HepG2 (cell line): ENCODE data around the gene BABAM2. TPM values are rescaled to one million over a fixed set of nuclear protein-coding genes. Genes with fewer than 3 reads are reported as not detected.

ENCODE experiments used
- NFE2 ChIP-seq: sonication (generic); formaldehyde crosslinking; IDR thresholded peaks from 2 replicates; pipeline ENCODE4 v1.4.0; 2020; ENCODE audit warnings: missing genetic modification reagents
- NRL ChIP-seq: sonication (generic); formaldehyde crosslinking; IDR thresholded peaks from 2 replicates; pipeline ENCODE4 v1.5.0; 2020; ENCODE audit warnings: missing genetic modification reagents, mild to moderate bottlenecking, moderate library complexity, borderline replicate concordance
- PTBP1 ChIP-seq: fragments of 200-400 bp; formaldehyde crosslinking; IDR thresholded peaks from 2 replicates; pipeline ENCODE4 v1.6.1; 2018; ENCODE audit warnings: low read length, low read depth; ENCODE audit not compliant: poor library complexity, severe bottlenecking
- RCOR2 ChIP-seq: IDR thresholded peaks from 2 replicates; pipeline ENCODE4 v1.6.1; 2016; ENCODE audit warnings: missing biosample characterization, missing genetic modification reagents
- RFX1 ChIP-seq: fragments of 450-650 bp; IDR thresholded peaks from 2 replicates; pipeline ENCODE4 v1.6.1; 2017
- SRF ChIP-seq: IDR thresholded peaks from 2 replicates; pipeline ENCODE4 v1.6.1; 2011; ENCODE audit warnings: mild to moderate bottlenecking, low read depth, low read length, moderate library complexity
- ZBTB38 ChIP-seq: sonication (generic); formaldehyde crosslinking; IDR thresholded peaks from 2 replicates; pipeline ENCODE4 v1.5.1; 2020; ENCODE audit warnings: mild to moderate bottlenecking, missing genetic modification reagents
- ZNF34 ChIP-seq: sonication (generic); formaldehyde crosslinking; IDR thresholded peaks from 2 replicates; pipeline ENCODE4 v1.4.0; 2020; ENCODE audit warnings: mild to moderate bottlenecking, missing genetic modification reagents, borderline replicate concordance
- ZNF598 ChIP-seq: sonication (generic); formaldehyde crosslinking; IDR thresholded peaks from 2 replicates; pipeline ENCODE4 v1.5.1; 2020; ENCODE audit warnings: mild to moderate bottlenecking, missing genetic modification reagents, borderline replicate concordance
- ZNF703 ChIP-seq: sonication (generic); formaldehyde crosslinking; IDR thresholded peaks from 2 replicates; pipeline ENCODE4 v1.5.1; 2020; ENCODE audit warnings: missing genetic modification reagents, mild to moderate bottlenecking, moderate library complexity, borderline replicate concordance
- polyA plus RNA-seq, 8 experiments: library from polyadenylated mRNA; depleted of rRNA in 3 of 8; stranded (reverse) in 7 of 8; unstranded in 1 of 8; fragments of >200 nt; fragmentation: Illumina TruSeq in 4 of 8; extraction: Trizol in 4 of 8; gene quantifications; 2 replicates each; pipeline versions ENCODE4 v1.2.1 to v1.2.3, GENCODE V29; 2011 to 2016; ENCODE audit warnings: low read depth in 4 of 8, missing spikeins in 1 of 8, mixed read lengths in 1 of 8; ENCODE audit not compliant: insufficient read depth in 1 of 8
- total RNA-seq, 5 experiments: library from RNA; depleted of rRNA; stranded (reverse); fragments of >200 nt; fragmentation: Illumina TruSeq; extraction: Trizol; gene quantifications; 2 replicates each; pipeline ENCODE4 v1.2.3, GENCODE V29; 2016; ENCODE audit warnings: low read depth in 1 of 5
- TF ChIP-seq, protein P1 (sequence below): IDR thresholded peaks from 2 replicates; pipeline ENCODE4 v1.6.1; 2016; ENCODE audit warnings: mild to moderate bottlenecking
- TF ChIP-seq, protein P2 (sequence below): sonication (generic); formaldehyde crosslinking; IDR thresholded peaks from 2 replicates; pipeline ENCODE4 v1.5.1; 2020; ENCODE audit warnings: missing genetic modification reagents, mild to moderate bottlenecking, borderline replicate concordance
- TF ChIP-seq, protein P3 (sequence below): sonication (generic); formaldehyde crosslinking; IDR thresholded peaks from 2 replicates; pipeline ENCODE4 v1.5.0; 2020; ENCODE audit warnings: mild to moderate bottlenecking, missing genetic modification reagents
- TF ChIP-seq, protein P4 (sequence below): sonication (generic); formaldehyde crosslinking; IDR thresholded peaks from 2 replicates; pipeline ENCODE4 v1.8.0; 2022; ENCODE audit warnings: missing genetic modification reagents, mild to moderate bottlenecking, moderate library complexity, borderline replicate concordance
- TF ChIP-seq, protein P5 (sequence below): sonication (generic); formaldehyde crosslinking; IDR thresholded peaks from 2 replicates; pipeline ENCODE4 v1.4.0; 2020; ENCODE audit warnings: missing genetic modification reagents

The BABAM2 gene
- total and polyA plus RNA-seq, 2 of the 13 experiments (the other 11 are each of a cell fraction or from before 2014, with no cell fraction given): 24.9 to 28.0 TPM

DNA sequence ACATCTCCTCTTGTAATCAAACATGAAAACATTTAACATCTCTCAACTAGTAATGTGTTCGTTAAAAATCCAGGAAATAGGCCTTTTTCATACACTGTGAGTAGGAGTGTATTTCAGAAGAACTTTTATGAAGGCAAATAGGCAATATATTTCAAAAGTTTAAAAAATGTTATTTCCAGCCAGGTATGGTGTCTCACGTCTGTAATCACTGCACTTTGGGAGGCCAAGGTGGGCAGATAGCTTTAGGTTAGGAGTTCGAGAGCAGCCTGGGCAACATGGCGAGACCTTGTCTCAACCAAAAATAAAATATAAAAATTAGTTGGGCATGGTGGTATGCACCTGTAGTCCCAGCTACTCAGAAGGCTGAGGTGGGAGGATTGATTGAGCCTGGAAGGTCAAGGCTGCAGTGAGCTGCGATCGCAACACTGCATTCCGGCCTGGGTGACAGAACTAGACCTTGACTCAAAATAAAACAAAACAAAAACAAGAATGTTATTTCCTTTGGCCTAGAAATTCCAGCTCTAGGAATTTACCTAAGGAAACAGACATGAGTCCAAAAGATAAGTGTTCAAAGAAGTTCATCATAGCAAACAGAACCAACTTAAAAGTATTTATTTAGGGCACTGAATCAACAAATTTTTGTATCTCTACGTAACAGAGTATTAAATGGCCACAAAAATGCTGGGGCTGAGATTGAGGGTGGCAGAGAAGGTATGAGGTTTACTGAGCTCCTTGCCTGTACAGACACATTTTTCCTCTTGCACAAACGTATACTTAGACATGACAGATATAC lies 15.2 kb upstream of the BABAM2 start (continued):
- TF ChIP-seq, protein P1, sequence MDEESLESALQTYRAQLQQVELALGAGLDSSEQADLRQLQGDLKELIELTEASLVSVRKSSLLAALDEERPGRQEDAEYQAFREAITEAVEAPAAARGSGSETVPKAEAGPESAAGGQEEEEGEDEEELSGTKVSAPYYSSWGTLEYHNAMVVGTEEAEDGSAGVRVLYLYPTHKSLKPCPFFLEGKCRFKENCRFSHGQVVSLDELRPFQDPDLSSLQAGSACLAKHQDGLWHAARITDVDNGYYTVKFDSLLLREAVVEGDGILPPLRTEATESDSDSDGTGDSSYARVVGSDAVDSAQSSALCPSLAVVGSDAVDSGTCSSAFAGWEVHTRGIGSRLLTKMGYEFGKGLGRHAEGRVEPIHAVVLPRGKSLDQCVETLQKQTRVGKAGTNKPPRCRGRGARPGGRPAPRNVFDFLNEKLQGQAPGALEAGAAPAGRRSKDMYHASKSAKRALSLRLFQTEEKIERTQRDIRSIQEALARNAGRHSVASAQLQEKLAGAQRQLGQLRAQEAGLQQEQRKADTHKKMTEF (CRISPR knock-in tag): peak; percentile 93
- no peak for TF ChIP-seq RFX1
- no peak for TF ChIP-seq PTBP1
- no peak for TF ChIP-seq ZBTB38 (CRISPR knock-in tag)
- TF ChIP-seq ZNF34 (CRISPR knock-in tag): no peak
- no peak; the same call in 1 of the 2 replicates for TF ChIP-seq ZNF703
- TF ChIP-seq RCOR2 (CRISPR knock-in tag): peak; percentile 71
- no peak for TF ChIP-seq NFE2 (CRISPR knock-in tag)
- no peak for TF ChIP-seq SRF
- TF ChIP-seq, protein P2, sequence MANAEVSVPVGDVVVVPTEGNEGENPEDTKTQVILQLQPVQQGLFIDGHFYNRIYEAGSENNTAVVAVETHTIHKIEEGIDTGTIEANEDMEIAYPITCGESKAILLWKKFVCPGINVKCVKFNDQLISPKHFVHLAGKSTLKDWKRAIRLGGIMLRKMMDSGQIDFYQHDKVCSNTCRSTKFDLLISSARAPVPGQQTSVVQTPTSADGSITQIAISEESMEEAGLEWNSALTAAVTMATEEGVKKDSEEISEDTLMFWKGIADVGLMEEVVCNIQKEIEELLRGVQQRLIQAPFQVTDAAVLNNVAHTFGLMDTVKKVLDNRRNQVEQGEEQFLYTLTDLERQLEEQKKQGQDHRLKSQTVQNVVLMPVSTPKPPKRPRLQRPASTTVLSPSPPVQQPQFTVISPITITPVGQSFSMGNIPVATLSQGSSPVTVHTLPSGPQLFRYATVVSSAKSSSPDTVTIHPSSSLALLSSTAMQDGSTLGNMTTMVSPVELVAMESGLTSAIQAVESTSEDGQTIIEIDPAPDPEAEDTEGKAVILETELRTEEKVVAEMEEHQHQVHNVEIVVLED: peak; percentile 19; the same call in 1 of the 2 replicates
- TF ChIP-seq, protein P3, sequence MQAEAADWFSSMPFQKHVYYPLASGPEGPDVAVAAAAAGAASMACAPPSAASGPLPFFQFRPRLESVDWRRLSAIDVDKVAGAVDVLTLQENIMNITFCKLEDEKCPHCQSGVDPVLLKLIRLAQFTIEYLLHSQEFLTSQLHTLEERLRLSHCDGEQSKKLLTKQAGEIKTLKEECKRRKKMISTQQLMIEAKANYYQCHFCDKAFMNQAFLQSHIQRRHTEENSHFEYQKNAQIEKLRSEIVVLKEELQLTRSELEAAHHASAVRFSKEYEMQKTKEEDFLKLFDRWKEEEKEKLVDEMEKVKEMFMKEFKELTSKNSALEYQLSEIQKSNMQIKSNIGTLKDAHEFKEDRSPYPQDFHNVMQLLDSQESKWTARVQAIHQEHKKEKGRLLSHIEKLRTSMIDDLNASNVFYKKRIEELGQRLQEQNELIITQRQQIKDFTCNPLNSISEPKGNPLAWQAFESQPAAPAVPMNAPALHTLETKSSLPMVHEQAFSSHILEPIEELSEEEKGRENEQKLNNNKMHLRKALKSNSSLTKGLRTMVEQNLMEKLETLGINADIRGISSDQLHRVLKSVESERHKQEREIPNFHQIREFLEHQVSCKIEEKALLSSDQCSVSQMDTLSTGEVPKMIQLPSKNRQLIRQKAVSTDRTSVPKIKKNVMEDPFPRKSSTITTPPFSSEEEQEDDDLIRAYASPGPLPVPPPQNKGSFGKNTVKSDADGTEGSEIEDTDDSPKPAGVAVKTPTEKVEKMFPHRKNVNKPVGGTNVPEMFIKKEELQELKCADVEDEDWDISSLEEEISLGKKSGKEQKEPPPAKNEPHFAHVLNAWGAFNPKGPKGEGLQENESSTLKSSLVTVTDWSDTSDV (CRISPR knock-in tag): no peak
- TF ChIP-seq, protein P4, sequence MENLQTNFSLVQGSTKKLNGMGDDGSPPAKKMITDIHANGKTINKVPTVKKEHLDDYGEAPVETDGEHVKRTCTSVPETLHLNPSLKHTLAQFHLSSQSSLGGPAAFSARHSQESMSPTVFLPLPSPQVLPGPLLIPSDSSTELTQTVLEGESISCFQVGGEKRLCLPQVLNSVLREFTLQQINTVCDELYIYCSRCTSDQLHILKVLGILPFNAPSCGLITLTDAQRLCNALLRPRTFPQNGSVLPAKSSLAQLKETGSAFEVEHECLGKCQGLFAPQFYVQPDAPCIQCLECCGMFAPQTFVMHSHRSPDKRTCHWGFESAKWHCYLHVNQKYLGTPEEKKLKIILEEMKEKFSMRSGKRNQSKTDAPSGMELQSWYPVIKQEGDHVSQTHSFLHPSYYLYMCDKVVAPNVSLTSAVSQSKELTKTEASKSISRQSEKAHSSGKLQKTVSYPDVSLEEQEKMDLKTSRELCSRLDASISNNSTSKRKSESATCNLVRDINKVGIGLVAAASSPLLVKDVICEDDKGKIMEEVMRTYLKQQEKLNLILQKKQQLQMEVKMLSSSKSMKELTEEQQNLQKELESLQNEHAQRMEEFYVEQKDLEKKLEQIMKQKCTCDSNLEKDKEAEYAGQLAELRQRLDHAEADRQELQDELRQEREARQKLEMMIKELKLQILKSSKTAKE (CRISPR knock-in tag): peak; percentile 77
- TF ChIP-seq NRL (CRISPR knock-in tag): no peak
- TF ChIP-seq, protein P5, sequence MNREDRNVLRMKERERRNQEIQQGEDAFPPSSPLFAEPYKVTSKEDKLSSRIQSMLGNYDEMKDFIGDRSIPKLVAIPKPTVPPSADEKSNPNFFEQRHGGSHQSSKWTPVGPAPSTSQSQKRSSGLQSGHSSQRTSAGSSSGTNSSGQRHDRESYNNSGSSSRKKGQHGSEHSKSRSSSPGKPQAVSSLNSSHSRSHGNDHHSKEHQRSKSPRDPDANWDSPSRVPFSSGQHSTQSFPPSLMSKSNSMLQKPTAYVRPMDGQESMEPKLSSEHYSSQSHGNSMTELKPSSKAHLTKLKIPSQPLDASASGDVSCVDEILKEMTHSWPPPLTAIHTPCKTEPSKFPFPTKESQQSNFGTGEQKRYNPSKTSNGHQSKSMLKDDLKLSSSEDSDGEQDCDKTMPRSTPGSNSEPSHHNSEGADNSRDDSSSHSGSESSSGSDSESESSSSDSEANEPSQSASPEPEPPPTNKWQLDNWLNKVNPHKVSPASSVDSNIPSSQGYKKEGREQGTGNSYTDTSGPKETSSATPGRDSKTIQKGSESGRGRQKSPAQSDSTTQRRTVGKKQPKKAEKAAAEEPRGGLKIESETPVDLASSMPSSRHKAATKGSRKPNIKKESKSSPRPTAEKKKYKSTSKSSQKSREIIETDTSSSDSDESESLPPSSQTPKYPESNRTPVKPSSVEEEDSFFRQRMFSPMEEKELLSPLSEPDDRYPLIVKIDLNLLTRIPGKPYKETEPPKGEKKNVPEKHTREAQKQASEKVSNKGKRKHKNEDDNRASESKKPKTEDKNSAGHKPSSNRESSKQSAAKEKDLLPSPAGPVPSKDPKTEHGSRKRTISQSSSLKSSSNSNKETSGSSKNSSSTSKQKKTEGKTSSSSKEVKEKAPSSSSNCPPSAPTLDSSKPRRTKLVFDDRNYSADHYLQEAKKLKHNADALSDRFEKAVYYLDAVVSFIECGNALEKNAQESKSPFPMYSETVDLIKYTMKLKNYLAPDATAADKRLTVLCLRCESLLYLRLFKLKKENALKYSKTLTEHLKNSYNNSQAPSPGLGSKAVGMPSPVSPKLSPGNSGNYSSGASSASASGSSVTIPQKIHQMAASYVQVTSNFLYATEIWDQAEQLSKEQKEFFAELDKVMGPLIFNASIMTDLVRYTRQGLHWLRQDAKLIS (CRISPR knock-in tag): no peak
- no peak for TF ChIP-seq ZNF598
